GM23248 (cell line): ENCODE results near the gene LRCOL1.

Experiments
- EZH2 ChIP-seq: fragments of 200-600 bp; sonication (generic); IDR thresholded peaks from 2 replicates; pipeline ENCODE4 v1.6.1; 2018; ENCODE audit warnings: antibody characterized with exemption, mild to moderate bottlenecking; ENCODE audit not compliant: insufficient read depth, poor library complexity, severe bottlenecking
- EZH2phosphoT487 ChIP-seq: fragments of 200-600 bp; sonication (generic); IDR thresholded peaks from 2 replicates; pipeline ENCODE4 v1.6.1; 2018; ENCODE audit warnings: antibody characterized with exemption, moderate library complexity, mild to moderate bottlenecking, low read depth; ENCODE audit not compliant: insufficient read depth

- TF ChIP-seq EZH2 = no peak
- TF ChIP-seq EZH2phosphoT487 = no peak
Measured at GRCh38 chr12:132631666-132632065, 21.3 kb upstream of the LRCOL1 start.
